Activated CD4-positive, alpha-beta T cell treated with anti-CD3 and anti-CD28 coated beads for 24 hours (primary cell): ENCODE results near the gene NAA38.
"Not testable (repeated sequence)": the region's sequence is repeated elsewhere in the genome, so short reads cannot be mapped to it uniquely, and the experiment has no call there.

Source experiments
- DNase-seq, 2 donors: peaks; one replicate each; pipeline ENCODE4 v3.0.0-alpha.2; 2020; ENCODE audit warnings: low read depth in 2 of 2

The NAA38 gene

GRCh38 chr17:7824021-7824924 lies 33.1 kb downstream of the NAA38 start:
- DNase-seq, result no peak

DNA sequence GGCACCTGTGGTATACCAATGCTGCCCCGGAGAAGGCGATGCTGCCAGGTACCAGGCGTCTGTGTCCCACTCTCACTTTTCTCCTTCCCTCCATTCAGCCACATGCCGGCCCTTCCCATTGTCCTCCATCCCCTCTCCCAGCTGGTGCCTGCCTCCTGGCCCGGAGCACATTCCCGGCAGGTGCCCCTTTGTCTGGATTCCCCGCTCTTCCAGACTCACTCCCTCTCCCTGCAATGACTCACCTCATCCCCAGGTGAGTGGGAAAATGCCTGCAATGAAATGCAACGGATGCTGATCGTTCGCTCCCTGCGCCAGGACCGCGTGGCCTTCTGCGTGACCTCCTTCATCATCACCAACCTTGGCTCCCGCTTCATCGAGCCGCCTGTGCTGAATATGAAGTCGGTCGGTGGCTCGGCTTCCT lies 33.8 kb downstream of the NAA38 start:
- DNase-seq, result no peak

GRCh38 chr17:7822126-7822525 lies 35.2 kb downstream of the NAA38 start:
- DNase-seq, result no peak

GRCh38 chr17:7820231-7820630 lies 37.1 kb downstream of the NAA38 start:
- DNase-seq, result no peak

DNA sequence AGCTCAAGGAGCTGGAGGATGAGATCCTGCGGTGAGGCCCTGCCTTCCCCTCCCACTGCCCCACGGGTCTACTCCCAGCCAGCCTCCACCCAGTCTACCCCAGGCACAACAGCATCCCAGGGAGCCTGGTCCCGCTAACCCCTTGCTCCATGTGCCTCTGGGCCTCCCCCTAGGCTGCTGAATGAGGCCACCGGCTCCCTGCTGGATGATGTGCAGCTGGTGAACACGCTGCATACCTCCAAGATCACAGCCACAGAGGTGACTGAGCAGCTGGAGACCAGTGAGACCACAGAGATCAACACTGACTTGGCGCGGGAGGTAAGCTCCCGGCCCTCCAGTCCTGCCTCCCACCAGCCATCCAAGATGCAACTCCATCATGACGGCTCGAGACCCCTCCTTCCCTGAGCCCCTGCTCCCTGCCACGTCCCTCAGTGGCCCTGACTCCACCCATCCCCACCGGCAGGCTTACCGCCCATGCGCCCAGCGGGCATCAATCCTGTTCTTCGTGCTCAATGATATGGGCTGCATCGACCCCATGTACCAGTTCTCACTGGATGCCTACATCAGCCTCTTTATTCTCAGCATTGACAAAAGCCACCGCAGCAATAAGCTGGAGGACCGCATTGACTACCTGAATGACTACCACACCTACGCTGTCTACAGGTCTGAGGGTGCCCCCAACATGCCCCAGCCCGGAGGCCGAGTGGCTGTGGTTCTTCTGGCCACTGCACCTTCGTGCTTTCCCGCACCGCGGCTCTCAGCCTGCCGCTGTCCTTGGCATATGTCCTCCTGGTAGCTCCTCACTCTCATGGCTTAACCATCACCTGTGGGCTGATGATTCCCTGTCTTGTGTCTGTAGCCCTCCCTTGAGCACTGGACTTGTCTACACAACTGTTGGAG lies 38.4 kb downstream of the NAA38 start:
- DNase-seq, result no peak

DNA sequence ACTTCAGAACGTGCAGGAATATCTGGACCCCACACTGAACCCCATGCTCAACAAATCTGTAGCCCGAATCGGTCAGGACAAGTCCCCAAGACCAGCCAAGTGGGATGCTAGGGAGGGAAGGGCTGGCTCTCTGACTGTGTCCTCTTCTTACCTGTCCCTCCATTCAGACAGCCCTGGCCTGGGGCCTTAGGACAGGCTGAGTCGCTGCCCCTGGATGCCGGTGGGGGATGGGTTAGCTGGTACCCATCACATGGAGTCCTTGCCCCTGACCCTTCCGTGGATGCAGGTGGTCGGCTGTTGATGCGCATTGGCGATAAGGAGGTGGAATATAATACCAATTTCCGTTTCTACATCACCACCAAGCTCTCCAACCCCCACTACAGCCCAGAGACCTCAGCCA lies 39.3 kb downstream of the NAA38 start:
- no peak for DNase-seq

GRCh38 chr17:7817643-7817964 lies 39.8 kb downstream of the NAA38 start:
- no peak for DNase-seq

- no peak for DNase-seq
Observed at GRCh38 chr17:7816926-7817642, 40.3 kb downstream of the NAA38 start.

- DNase-seq, result no peak
Observed at GRCh38 chr17:7814969-7815368, 42.4 kb downstream of the NAA38 start.

GRCh38 chr17:7811251-7811650 lies 46.1 kb downstream of the NAA38 start:
- DNase-seq, result no peak

- not testable (repeated sequence) for DNase-seq
Observed at GRCh38 chr17:7809791-7810343, 47.5 kb downstream of the NAA38 start.

GRCh38 chr17:7809086-7809790 lies 48.1 kb downstream of the NAA38 start:
- DNase-seq, result no peak

DNA sequence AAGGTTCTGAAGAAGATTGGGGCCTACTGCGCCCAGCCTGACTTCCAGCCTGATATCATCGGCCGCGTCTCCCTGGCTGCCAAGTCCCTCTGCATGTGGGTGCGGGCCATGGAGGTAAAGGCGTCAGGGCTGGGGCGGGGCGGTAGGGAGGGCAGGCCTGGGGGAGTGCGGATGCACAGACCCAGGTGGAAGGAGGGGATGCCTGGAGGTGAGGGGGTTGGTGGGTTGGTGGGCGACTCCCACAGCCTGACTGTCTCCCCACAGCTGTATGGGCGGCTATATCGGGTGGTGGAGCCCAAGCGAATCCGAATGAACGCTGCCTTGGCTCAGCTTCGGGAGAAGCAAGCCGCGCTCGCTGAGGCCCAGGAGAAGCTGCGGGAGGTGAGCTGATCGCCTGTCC lies 50.2 kb downstream of the NAA38 start:
- DNase-seq, result no peak
